Small intestine (tissue), 7 donors: ENCODE results near the gene GSTM5. TPM values are rescaled to one million over a fixed set of nuclear protein-coding genes. Genes with fewer than 3 reads are reported as not detected.
A peak's percentile ranks its signal among the peaks of the same experiment; 100 is the strongest.
"Not testable (repeated sequence)": the region's sequence is repeated elsewhere in the genome, so short reads cannot be mapped to it uniquely, and the experiment has no call there.

Source experiments
- DNase-seq, 2 donors: peaks; one replicate each; pipeline versions ENCODE4 v3.0.0 to v3.0.0-alpha.2; 2013
- FAIRE-seq: peaks from 2 replicates; lab custom pipeline; 2012; peaks lifted over from hg19 to GRCh38; lab: Jason Lieb, UNC
- H3K27ac ChIP-seq, 3 donors: one replicate each; pipeline ENCODE4 v1.5.1; 2013; ENCODE audit warnings: low read length in 2 of 3, mild to moderate bottlenecking in 2 of 3, control low read depth in 1 of 3, inconsistent platforms in 1 of 3, low read depth in 1 of 3, moderate library complexity in 1 of 3
- H3K27me3 ChIP-seq, 3 donors: one replicate each; pipeline ENCODE4 v1.6.1; 2013; ENCODE audit warnings: low read length in 3 of 3, inconsistent platforms in 1 of 3; ENCODE audit not compliant: control insufficient read depth in 3 of 3, insufficient read depth in 3 of 3
- H3K36me3 ChIP-seq, 3 donors: one replicate each; pipeline ENCODE4 v1.6.1; 2013; ENCODE audit warnings: low read length in 3 of 3, inconsistent platforms in 1 of 3, low read depth in 1 of 3, mild to moderate bottlenecking in 1 of 3, moderate library complexity in 1 of 3; ENCODE audit not compliant: control insufficient read depth in 3 of 3, insufficient read depth in 2 of 3
- H3K4me1 ChIP-seq, 3 donors: one replicate each; pipeline ENCODE4 v1.6.1; 2013; ENCODE audit warnings: low read length in 2 of 3, inconsistent platforms in 1 of 3, low read depth in 1 of 3, mild to moderate bottlenecking in 1 of 3, moderate library complexity in 1 of 3; ENCODE audit not compliant: control insufficient read depth in 3 of 3, insufficient read depth in 2 of 3
- H3K4me3 ChIP-seq, 3 donors: one replicate each; pipeline ENCODE4 v1.5.1; 2013; ENCODE audit warnings: low read length in 3 of 3, control low read depth in 1 of 3, inconsistent platforms in 1 of 3, low read depth in 1 of 3, mild to moderate bottlenecking in 1 of 3, moderate library complexity in 1 of 3
- H3K9me3 ChIP-seq, 2 donors: one replicate each; pipeline ENCODE4 v1.6.1; 2013; ENCODE audit warnings: low read depth in 1 of 2, low read length in 1 of 2; ENCODE audit not compliant: control insufficient read depth in 2 of 2, insufficient read depth in 1 of 2
- WGBS, 3 donors: extraction: QIAGEN DNeasy Blood & Tissue Kit; methylation state at CpG; one replicate each; pipeline ENCODE4 v1.1.7; 2013; 5-methylcytosine and 5-hydroxymethylcytosine counted together
- polyA plus RNA-seq, 4 donors: library from polyadenylated mRNA; stranded (reverse) in 3 of 4; unstranded in 1 of 4; fragments of 200-250 nt in 3 of 4; fragments of 120-200 nt in 1 of 4; gene quantifications; one replicate each; pipeline versions ENCODE4 v1.2.1 to v1.2.3, GENCODE V29; 2013
- donor health status: healthy with polysubstance abuse.
- donor health status: control.
- donor health status: control.
- donor health status: Bipolar disorder and iron deficiency.
- donor health status: healthy.

The GSTM5 gene
- polyA plus RNA-seq, 4 donors = 1.1 to 4.4 (median 3.0) TPM; not detected in 1

GRCh38 chr1:109687641-109688499, 24.2 kb upstream of the GSTM5 start, which contains the start of gene GSTM1:
Gene GSTM1, plus strand, starts transcription at chr1:109687817. Its CDS starts 57 bp downstream, at chr1:109687874.
- FAIRE-seq (no peak), DNase-seq (peak in 1 of 2 donors; percentile 86)
- Histone ChIP-seq H3K4me3 (peak within 1 kb of the TSS in 1 of 3 donors; percentile 64), H3K9me3 (no peaks in the 10 kb centered on the region), H3K27ac (peak within 1 kb of the TSS in 1 of 3 donors; percentile 60), H3K36me3 (no peaks in the 10 kb centered on the region), H3K4me1 (no peaks in the 10 kb centered on the region), H3K27me3 (no peaks in the 10 kb centered on the region)
- whole genome bisulfite sequencing, 3 donors = 0 to 1% methylated on average over 13 of the region's 46 CpGs; no CpG with 5 or more reads in 1 of the 3 donors

GRCh38 chr1:109689844-109690405, 22.1 kb upstream of the GSTM5 start:
- Histone ChIP-seq H3K27ac (no peak overlapping the region), H3K9me3 (no peaks in the 10 kb centered on the region), H3K27me3 (no peaks in the 10 kb centered on the region), H3K4me3 (no peak overlapping the region), H3K4me1 (no peaks in the 10 kb centered on the region), H3K36me3 (no peaks in the 10 kb centered on the region)
- no peak for FAIRE-seq
- WGBS, 3 donors = 83 to 92% methylated on average over 6 of the region's 6 CpGs; no CpG with 5 or more reads in 1 of the 3 donors
- DNase-seq = no peak

GRCh38 chr1:109691759-109692158, 20.3 kb upstream of the GSTM5 start:
- H3K9me3 ChIP-seq = no peaks in the 10 kb centered on the region

GRCh38 chr1:109694400-109694799, 17.7 kb upstream of the GSTM5 start:
- not testable (repeated sequence) for H3K4me3 ChIP-seq, H3K27ac ChIP-seq, FAIRE-seq, H3K36me3 ChIP-seq, H3K4me1 ChIP-seq, H3K9me3 ChIP-seq, H3K27me3 ChIP-seq, DNase-seq
- 72 to 81% methylated on average over 5 of the region's 5 CpGs; no CpG with 5 or more reads in 1 of the 3 donors for WGBS, 3 donors

More at GRCh38 chr1:109691759-109692158, 20.3 kb upstream of the GSTM5 start:
- H3K4me3 ChIP-seq = no peak overlapping the region
- no peak for FAIRE-seq
- WGBS, 3 donors = 78 to 79% methylated on average over 1 to 2 of the region's 6 CpGs; no CpG with 5 or more reads in 1 of the 3 donors
- no peak overlapping the region for H3K27ac ChIP-seq
- no peaks in the 10 kb centered on the region for H3K4me1 ChIP-seq
- no peaks in the 10 kb centered on the region for H3K27me3 ChIP-seq
- no peak for DNase-seq
- H3K36me3 ChIP-seq = no peaks in the 10 kb centered on the region

GRCh38 chr1:109695138-109695537, 16.9 kb upstream of the GSTM5 start:
- not testable (repeated sequence) for H3K9me3 ChIP-seq, FAIRE-seq, H3K4me3 ChIP-seq, H3K36me3 ChIP-seq, H3K27me3 ChIP-seq, H3K27ac ChIP-seq, DNase-seq, H3K4me1 ChIP-seq
- WGBS, 3 donors = 73 to 83% methylated on average over 3 of the region's 3 CpGs; no CpG with 5 or more reads in 1 of the 3 donors

- Histone ChIP-seq H3K4me3 (no peak overlapping the region), H3K27ac (no peak overlapping the region), H3K4me1 (no peaks in the 10 kb centered on the region), H3K36me3 (no peaks in the 10 kb centered on the region), H3K27me3 (no peaks in the 10 kb centered on the region), H3K9me3 (no peaks in the 10 kb centered on the region)
- DNase-seq (no peak), FAIRE-seq (no peak)
- WGBS, 3 donors = 57 to 78% methylated on average over 4 of the region's 4 CpGs; no CpG with 5 or more reads in 1 of the 3 donors
Observed at GRCh38 chr1:109697066-109697465, 15.0 kb upstream of the GSTM5 start.

- WGBS, 3 donors = 86 to 98% methylated on average over 4 of the region's 4 CpGs; no CpG with 5 or more reads in 1 of the 3 donors
- H3K4me1 ChIP-seq, FAIRE-seq, H3K27ac ChIP-seq, H3K27me3 ChIP-seq, H3K4me3 ChIP-seq, DNase-seq, H3K9me3 ChIP-seq, H3K36me3 ChIP-seq: not testable (repeated sequence)
Observed at GRCh38 chr1:109697861-109698260, 14.2 kb upstream of the GSTM5 start.

GRCh38 chr1:109702940-109703339, 9.1 kb upstream of the GSTM5 start:
- WGBS, 3 donors = 80 to 85% (median 83%) methylated on average over 3 of the region's 3 CpGs

More at GRCh38 chr1:109702940-109703339, 9.1 kb upstream of the GSTM5 start:
- peaks cover 0 to 13% of the 10 kb centered on the region in 2 donors for H3K9me3 ChIP-seq
- not testable (repeated sequence) for H3K27ac ChIP-seq, H3K4me3 ChIP-seq, H3K27me3 ChIP-seq, FAIRE-seq, H3K36me3 ChIP-seq
- peaks cover 0 to 14% (median 2%) of the 10 kb centered on the region in 3 donors for H3K4me1 ChIP-seq
- DNase-seq = peak in 1 of 2 donors; percentile 0
